NCI-H1436 treated with DMSO at 0.1 percent for 48 hours (cell line): ENCODE data around the gene TMEM179.

Source experiments
- DNase-seq: peaks from one replicate; lab custom pipeline; 2025; lab: John Stamatoyannopoulos, UW

The TMEM179 gene

DNA sequence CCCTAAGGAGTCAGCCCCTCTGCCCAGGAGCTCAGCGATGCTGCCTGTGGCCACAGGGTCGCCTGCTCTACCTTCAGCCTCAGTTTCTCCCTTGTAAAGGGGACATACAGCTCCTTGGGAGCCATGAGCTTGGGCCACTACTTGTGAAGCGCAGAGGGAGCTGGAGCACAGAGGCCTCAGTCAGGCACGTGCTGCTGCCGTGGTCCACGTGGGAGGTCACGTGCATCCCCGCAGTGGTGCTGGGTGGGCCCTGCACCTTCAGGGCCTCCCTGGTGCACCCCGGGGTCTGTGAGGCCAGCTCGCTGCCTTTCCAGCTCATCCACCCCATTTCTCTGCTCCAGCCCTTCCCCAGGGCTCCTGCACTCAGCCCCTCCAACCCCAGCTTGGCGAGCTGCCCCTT, 36.0 kb downstream of the TMEM179 start:
- no peak for DNase-seq

DNA sequence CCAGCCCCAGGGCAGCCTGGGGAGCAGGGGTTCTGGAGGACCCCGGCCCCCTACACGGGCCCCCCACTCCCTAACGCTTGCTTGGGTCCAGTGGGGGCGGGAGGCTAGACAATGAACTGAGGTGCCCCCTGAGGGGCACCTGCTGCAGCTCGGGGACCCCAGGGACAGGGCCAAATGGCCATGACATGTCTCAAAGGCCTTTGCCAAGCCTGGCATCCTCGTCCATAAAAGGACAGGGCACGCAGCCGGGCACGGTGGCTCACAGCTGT, 36.7 kb downstream of the TMEM179 start:
- no peak for DNase-seq

DNA sequence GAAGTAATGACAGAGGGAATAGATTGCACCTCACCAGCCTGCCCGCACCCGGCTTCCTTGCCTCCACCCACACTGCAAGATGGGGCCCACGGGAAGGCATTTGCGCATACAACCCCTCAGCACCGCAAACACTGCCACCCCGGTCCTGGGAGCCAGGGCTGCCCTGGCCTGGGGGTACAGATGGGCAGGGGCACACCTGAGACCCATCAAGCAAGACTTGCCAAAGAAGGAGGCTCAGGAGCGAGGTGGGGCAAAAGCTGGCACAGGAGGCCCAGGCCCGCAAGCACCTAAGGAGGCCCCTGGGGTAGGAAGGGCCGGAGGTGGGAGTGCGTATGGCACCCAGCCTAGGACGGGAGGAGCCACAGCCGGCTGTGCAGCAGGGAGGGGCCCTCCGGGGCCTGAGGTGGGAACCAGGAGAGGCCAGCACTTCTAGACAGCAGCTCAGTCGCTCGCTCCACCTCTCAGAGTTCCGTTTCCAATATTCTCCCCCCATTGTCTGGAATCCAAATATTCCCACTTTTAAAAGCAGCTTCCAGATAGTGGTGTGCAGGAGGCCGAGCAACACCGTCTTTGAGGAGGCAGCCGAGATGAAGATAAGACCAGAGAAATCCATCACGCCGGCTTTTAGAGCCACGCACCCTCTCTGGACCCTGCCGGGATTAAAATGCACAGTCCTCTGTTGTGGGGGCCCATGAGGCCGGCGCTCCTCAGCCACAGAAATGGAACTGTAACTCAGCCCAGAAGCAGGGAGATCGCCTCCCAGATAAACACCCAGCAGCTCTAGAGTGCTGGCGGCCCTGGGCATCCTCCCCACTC, 37.2 kb downstream of the TMEM179 start:
- no peak for DNase-seq

DNA sequence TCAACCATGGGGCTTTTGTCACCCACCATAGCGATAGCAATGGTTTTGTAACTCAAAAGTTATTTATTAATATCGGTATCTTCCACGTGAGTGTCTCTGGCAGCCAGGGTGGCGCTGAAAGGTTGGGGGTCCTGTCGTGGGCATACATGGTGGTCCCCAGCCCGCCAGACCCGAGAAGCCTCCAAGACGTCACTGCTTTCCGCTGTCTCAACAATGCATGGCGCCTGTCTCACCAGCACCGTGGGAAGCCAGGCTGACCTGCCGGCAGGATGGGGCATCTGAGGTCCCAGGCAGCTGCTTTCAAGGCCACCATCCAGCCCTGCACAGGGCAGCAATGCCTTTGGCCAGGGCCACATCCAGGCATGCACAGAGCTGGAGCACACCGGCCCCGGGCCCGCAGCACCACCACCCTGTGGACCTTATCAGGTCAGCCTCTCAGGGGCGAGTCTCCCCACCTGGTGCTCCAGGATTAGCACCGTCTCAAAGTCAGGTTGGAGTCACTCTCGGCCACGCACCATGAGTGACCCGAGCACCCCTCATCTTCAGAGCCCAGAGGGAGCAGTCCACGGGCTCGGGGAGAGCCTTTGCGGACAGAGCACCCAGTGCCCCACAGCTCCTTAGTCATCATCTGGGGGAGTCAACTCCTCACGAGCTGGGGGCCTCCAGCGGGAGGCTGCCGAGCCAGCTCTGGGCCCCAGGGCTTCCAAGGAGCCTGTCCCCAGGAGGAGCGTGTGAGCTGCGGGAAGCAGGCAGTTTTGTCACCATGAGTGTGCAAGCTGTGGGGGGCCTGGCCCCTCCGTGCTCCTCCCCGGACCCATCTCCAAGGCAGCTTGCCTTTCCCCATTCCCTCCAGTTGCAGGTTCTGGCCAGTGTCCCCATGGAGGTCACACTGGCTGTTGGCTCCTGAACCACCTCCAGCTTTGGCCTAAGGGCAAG, 39.6 kb downstream of the TMEM179 start:
- DNase-seq = no peak

DNA sequence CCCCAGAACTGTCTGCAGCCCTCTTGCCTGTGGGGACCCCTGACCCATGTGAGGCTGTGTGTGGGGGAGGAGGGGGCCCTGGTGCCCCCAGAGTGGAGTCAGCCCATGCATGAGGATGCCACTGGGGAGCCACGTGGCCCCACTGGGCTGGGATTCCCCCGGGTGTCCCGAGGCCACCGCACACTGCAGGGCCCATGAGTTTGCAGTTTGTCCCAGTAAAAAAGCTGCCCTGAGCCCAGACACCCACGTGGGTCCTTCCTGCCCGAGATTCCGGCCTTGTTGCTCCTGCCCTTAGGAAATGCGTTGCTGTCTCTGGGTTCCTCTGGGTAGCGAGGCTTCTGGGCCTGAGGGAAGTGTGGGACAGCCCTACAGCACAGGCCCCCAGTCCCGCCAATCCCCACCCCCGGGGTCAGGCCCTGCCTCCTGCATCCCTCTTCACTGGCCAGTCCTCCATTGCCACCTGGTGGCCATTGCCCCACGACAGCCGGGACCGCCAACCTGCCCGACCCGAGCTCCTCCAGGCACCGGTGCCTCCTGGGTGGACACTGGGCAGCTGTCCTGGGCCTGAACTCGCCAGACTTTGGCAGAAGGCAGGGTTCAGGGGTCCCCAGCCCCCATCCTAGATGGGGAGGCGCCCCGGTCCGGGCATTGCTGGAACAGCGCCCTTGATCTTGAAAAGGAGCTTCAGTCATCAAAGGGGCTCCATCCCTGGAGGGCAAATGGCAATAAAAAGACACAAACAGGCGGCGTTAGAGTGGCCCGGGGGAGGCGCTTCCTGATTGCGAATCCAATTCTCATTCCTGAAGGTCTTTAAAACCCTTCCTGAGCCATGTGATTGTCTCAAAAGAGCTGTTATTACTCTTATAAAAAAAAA, 40.6 kb downstream of the TMEM179 start:
- no peak for DNase-seq

DNA sequence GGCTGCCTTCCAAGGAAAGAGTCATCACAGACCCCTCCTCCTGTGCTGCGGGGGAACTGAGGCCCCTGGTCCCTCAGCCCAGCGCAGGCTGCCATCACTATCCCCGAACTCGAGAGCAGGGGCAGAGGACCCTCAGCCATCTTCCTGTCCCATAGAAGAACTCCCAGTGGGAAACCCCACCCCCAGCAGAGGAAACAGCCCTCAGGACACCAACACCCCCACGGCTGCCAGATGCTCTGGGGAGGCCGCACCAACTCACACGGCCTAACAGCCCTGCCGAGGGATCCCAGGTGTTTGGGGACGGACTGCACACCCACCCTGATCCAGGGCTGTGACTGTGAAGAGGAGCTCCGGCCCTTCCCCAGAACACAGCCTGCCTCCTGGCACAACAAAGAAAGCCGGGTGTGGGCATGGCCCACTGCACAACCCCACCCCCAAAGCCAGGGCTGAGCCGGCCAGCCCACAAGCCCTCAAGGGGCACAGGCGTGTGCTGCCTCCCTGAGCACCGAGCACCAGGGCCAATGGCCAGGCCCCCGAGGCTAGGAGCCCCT, 41.3 kb downstream of the TMEM179 start:
- DNase-seq = no peak

DNA sequence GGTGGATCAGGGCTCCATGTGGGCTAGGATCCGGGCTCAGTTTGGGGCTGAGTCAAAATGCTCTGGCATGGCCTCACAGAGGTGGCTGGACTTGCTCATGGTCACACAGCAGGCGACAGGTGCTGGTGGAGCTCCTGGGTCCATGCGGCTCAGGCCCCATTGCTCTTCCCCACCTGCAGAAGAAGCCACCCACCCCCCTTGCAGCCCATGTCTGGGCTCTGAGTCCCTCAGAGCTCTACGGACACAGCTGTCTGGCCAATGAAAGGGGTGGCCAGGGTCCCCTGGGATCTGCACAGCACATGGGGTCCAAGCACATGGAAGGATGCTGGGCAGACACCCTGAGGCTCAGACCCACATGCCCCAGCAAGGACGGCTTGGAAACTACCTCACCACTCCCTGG, 42.0 kb downstream of the TMEM179 start:
- DNase-seq = no peak

DNA sequence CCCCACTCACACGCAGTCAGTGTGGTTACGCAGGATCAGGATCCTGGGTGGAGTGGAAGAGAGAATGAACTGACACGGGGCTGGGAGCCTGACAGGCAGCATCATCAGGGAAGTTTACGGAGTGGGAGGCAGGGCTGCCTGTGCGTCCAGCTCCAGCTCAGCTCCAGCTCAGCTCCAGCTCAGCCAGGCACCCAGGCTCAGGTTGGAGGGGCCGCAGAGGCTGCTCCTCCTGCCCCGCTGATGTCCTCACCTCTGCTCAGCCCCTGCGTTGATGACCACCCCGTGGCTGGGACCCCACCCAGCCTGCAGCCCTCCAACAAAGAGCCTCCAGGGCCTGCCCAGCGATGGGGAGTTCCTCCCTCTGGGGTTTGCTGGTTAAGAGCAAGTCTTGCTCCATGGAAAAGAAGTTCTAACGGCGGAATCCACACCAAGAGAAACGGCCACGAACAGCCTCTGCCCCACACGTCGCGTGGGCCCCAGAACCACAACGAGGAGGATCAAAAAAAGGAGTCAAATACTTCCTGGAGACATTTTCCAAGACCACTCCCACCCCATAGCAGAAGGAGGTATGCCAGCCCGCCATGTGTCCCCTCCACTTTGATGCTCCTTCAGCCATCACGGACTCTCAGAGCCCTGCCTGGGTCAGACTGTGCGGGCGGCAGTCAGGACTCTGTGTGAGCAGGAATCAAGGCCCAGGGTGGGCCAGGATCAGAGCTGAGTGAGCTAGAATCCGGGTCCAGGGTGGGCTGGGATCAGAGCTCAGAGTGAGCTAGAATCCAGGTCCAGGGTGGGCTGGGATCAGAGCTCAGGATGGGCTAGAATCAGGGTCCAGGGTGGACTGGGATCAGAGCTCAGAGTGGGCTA, 42.7 kb downstream of the TMEM179 start:
- no peak for DNase-seq

DNA sequence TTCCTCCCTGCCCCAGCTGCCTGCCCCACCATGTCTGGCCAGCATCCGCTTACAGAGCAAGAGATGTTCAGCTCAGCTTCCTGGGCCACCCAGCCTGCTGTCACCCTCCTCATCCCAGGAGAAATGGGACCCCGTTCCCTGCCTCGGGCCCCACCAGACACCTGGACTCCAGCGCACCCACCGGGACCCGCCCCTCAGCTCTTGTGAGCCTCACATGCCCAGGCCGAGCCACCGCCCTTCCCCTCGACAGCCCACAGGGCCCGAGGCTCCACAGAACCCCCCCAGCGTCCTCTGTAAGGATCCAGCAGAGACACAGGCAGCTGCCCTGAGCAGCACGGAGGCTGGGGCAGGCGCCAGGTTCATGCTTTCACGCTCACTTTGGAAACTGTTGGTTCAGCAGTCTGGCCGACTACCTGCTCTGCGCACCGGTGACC, 43.4 kb downstream of the TMEM179 start:
- no peak for DNase-seq

DNA sequence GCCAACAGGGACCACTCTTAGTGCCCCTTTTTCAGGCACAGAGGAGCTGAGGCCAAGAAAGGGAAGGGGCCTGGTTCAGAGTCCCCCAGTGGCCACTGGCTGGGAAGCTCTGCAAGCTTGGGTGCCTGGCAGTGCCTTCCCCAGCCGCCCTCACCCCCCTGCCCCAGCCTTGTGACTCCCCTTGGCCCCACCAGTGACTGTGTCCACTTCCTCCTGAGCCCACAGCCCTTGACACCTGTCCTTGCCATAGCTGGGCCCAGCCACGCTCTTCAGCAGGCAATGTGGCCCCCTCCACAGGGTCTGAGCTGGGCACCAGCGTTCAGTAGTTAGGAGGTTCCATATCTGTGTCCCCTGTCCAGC, 44.0 kb downstream of the TMEM179 start:
- DNase-seq = no peak

DNA sequence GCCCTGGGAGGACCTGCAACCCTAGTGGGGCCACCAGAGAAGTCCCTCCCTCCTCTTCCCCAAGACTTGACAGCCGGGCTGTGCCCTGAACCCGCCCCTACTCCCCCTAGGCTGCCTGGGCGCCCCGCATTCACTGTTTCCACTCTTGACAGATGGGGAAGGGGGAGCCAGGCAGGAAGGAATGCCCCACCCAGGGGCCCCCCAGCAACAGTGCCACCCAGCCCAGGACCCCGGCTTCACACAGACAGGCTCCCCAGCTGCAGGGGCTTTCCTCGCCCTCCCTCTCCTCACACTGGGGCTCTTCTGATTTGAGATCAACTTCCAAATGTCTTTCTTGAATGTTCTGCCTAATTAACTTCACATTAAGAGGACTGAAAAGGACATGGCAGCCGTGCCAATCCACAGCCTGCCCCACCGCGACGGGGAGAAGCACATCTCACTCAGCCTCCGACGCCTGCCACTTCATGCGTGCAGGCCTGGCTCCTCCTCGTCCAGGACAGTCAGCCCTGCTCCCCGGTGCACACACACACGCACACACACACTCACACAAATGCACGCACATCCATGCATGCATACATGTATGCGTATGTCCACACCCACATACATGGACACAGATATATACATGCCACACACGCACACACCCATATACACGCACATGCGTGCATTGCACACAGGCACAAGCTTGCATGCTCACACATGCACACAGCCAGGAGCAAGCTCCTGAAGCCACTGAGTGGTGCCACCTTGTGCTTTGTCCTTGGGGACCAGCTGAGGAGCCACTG, 44.6 kb downstream of the TMEM179 start:
- no peak for DNase-seq

DNA sequence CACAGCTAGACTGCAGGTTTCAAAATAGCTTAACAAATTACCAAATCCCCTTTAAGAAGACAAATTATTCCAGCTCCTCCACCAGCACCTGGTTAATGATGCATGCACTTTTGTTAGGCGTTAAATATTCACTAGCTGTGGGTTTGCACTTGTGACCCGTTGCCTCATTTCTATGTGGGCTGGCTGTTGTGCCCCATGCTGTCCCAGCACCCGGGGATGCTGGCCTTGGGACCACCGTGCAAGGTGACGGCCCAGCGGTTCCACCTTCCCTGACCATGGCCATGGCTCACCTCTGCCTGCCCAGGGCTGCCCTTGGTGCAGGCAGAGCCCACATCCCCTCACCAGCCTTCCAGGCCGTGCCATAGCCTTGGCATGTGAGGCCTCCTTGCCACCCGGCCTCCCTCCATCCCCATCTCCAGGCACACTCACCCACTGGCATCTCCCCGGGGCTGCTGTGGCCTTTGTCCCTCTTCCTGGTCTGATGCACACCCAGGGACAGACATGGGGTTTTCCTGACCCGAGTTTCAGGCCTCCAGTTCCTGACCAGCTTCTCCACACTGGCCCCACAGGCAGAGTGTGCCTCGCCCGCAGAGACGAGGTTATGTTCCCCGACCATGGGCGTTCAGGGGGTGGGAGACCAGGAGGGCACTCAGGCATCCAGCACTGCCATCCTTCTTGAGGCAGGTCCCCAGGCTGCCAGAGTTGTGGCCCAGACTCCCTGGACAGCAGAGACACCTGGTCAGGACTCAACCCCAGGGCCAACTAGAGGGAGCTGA, 45.4 kb downstream of the TMEM179 start:
- no peak for DNase-seq

DNA sequence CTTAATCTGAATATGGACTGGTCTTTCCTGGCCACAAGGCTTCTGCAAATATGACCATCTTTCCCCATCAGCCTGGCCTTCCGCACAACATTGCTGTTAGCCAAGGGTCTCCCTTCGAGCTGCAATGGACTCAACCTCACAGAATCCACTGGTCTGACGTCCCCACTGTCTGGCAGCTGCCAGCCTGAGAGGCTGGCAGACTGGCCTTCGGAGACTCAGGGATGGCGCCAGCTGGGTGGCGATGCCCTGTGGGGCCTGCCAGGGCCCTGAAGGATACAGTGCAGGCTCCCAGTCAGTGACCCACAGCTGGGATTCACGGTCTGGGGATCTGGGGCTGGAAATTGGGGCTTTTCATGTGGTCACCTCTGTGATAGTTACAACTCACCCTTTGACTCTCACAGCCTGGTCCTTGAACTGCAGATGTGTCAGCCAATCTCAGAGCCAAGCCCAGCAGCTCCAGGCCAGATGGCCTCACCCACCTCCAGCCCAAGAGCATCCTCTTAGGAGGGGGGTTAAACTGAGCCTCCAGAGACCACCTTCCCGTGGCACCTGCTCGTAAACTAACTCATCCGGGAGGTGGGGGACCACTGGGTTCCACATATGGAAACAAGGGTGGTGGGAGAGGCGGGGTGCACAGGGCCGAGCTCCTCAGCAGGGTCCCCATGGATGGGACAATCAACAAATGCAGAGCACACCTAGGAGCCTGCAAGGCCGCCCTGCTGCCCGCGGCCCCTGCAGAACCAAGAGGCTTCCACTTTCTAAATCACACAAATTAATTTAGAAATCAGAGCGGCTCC, 46.1 kb downstream of the TMEM179 start:
- no peak for DNase-seq

DNA sequence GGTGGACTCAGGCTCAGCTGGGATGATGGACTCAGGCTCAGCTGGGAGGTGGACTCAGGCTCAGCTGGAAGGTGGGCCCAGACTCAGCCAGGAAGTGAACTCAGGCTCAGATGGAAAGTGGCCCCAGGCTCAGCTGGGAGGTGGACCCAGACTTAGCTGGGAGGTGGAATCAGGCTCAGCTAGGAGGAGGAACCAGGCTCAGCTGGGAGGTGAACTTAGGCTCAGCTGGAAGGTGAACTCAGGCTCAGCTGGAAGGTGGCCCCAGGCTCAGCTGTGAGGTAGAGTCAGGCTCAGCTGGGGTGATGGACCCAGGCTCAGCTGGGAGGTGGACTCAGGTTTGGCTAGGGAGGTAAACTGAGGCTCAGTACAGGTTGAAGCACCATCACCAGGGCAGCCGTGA, 46.8 kb downstream of the TMEM179 start:
- no peak for DNase-seq

DNA sequence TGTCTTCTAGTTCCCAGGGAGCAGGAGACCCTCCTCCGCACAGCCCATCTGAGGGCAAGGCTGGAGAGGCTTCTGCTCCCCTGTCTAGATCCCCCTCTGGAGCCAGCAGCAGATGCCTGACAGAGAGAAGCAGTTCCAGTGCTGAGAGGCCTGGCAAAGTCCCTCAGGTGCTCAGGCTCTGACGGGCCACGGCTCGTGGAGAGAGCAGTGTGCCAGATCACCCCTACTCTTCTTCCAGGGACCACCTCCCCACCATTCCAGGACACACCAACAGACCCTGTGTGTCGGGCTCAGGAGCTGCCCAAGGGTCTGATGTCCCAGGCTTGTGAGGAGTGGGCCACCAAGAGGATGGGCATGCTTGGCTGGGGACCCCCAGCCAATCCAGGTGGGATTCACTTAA, 47.5 kb downstream of the TMEM179 start:
- DNase-seq = no peak

DNA sequence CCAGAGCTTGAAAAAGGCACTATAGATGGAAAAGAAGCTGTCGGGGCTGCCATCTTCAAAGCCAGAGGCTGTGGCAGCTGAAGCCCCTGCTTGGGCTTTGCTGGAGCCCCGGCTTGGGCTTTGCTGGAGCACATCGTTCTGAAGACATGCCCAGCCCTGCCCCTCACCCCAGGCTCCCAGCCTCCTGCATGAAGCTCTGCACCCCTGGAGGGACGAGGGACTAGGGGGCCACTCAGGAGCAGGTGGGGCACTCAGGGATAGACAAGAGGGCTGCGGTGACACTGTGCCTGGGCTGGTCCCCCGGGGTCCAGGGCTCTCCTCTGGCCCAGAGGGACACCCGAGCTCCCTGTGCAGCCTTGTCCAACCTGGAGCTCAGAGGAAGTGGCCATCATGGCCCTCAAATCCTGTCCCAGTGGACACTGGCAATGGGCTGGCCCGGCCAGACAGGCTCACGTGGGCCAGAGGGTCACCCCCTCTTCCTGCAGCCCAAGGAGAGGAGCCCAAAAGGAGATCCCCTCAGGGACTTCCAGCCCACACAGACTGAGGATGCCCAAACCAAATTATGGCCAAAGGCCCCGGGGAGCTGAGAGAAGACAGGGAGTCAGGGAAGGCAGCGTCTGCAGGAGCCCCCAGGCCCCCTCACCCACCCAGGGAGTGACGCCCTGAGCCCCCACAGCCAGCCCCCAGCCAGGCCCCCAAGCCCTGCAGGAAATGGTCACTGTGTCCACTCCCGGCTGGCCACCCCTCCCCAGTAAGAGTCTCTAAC, 48.1 kb downstream of the TMEM179 start:
- DNase-seq = no peak

DNA sequence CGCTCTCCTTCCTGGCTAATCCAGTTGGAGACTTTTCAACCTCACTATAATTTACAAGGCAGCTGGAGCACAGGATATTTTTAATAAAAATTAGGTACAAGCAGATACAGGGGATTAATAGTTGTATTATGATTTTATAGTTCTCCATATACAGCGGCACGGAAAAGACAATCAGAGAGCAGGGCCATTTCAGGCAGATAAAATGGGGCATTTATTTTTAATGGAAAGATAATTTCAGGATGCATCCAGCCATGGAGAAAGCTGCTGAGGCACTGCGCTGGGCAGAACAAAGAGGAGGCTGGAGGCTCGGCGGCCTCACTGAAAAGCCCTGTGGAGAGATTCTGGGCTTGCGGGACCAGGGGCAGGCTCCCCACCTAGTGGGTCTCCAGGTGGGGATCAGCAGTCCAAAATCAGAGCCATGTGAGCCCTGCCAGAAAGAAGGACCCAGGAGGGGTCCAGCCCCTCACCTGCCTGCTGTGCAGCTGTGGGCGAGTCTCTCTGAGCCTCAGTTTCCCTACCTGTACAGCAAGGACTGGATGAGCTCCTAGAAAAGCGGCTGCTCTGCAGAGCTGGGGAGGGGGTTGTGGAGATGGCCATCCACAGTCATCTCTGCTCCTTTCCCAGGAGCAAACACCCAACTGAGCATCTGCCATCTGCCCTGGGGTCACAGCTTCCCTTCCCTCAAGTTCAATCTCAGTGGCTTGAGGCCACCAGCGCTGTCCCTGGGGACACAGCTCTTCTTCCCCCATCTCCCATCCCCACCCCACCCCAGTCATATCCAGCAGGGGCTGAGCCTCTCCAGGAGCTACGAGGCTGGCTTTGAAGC, 48.9 kb downstream of the TMEM179 start:
- DNase-seq = no peak
